C4-2B (cell line): ENCODE results near the gene FBXO42.

Experiments
- CTCF ChIP-seq: fragments of 450-650 bp; conservative IDR thresholded peaks from 2 replicates; pipeline ENCODE4 v1.5.1; 2017; ENCODE audit warnings: mild to moderate bottlenecking
- ZFX ChIP-seq: fragments of 450-650 bp; IDR thresholded peaks from 2 replicates; pipeline ENCODE4 v1.6.1; 2017

- TF ChIP-seq CTCF (no peak), ZFX (no peak)
These were observed 26.2 kb upstream of the FBXO42 start for GRCh38 chr1:16378443-16378842.
